Neural cell (in vitro differentiated cells): Measurements from ENCODE around the gene SIDT1.

ENCODE experiments used
- CTCF ChIP-seq: fragments of 450-650 bp; IDR thresholded peaks from 2 replicates; pipeline ENCODE4 v1.5.1; 2014; ENCODE audit warnings: antibody characterized with exemption, mild to moderate bottlenecking, moderate library complexity; ENCODE audit not compliant: poor library complexity, severe bottlenecking
- EP300 ChIP-seq: fragments of 450-650 bp; conservative IDR thresholded peaks from 2 replicates; pipeline ENCODE4 v1.6.1; 2014; ENCODE audit warnings: antibody characterized with exemption, mild to moderate bottlenecking, moderate library complexity; ENCODE audit not compliant: poor library complexity, severe bottlenecking
- EZH2 ChIP-seq: fragments of 200-600, 300-800 bp; shearing (Covaris generic), sonication (generic); IDR thresholded peaks from 2 replicates; pipeline ENCODE4 v1.6.1; 2014; ENCODE audit warnings: antibody characterized with exemption, low read length, borderline replicate concordance, mild to moderate bottlenecking; ENCODE audit not compliant: insufficient read depth, poor library complexity, severe bottlenecking
- MXI1 ChIP-seq: fragments of 450-650 bp; conservative IDR thresholded peaks from 2 replicates; pipeline ENCODE4 v1.6.1; 2014; ENCODE audit warnings: antibody characterized with exemption, mild to moderate bottlenecking; ENCODE audit not compliant: poor library complexity, severe bottlenecking
- POLR2AphosphoS5 ChIP-seq: IDR thresholded peaks from 2 replicates; pipeline ENCODE4 v1.6.1; 2012
- RAD21 ChIP-seq: fragments of 450-650 bp; conservative IDR thresholded peaks from 2 replicates; pipeline ENCODE4 v1.6.1; 2014; ENCODE audit warnings: antibody characterized with exemption, mild to moderate bottlenecking, moderate library complexity
- REST ChIP-seq: IDR thresholded peaks from 2 replicates; pipeline ENCODE4 v1.6.1; 2012; ENCODE audit warnings: borderline replicate concordance
- SMC3 ChIP-seq: fragments of 450-650 bp; conservative IDR thresholded peaks from 2 replicates; pipeline ENCODE4 v1.6.1; 2014; ENCODE audit warnings: antibody characterized with exemption, mild to moderate bottlenecking, moderate library complexity; ENCODE audit not compliant: poor library complexity
- TAF1 ChIP-seq: IDR thresholded peaks from 2 replicates; pipeline ENCODE4 v1.6.1; 2012; ENCODE audit warnings: low read depth

GRCh38 chr3:113649174-113649845, 117.0 kb downstream of the SIDT1 start:
- TF ChIP-seq EZH2 (no peak), REST (no peak), POLR2AphosphoS5 (no peak), CTCF (no peak), EP300 (no peak), TAF1 (no peak), RAD21 (no peak), MXI1 (no peak), SMC3 (no peak)
